Measurements from ENCODE around the gene ASB8.
"Not testable (repeated sequence)": the region's sequence is repeated elsewhere in the genome, so short reads cannot be mapped to it uniquely, and the experiment has no call there.

ASB8 gene

DNA sequence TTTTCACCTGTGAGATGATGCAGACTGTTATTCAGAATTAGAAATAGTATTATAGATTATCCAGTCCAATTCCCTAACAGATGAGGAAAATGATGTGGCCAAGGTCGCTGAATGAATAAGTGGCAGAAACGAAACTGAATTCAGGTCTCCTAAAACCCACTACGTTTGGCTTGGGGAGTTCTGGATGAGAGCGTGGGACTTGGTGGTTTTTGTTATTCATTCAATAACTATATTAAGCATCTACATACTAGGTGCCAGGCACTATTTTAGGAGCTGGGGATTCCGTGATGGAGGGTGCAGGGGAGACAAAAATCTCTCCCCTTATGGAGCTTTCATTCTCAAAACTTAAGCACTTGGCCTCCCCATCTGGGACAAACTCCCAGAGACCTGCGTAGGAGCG is 25.3 kb upstream of the ASB8 start:
- DNase-seq, result no peak

DNA sequence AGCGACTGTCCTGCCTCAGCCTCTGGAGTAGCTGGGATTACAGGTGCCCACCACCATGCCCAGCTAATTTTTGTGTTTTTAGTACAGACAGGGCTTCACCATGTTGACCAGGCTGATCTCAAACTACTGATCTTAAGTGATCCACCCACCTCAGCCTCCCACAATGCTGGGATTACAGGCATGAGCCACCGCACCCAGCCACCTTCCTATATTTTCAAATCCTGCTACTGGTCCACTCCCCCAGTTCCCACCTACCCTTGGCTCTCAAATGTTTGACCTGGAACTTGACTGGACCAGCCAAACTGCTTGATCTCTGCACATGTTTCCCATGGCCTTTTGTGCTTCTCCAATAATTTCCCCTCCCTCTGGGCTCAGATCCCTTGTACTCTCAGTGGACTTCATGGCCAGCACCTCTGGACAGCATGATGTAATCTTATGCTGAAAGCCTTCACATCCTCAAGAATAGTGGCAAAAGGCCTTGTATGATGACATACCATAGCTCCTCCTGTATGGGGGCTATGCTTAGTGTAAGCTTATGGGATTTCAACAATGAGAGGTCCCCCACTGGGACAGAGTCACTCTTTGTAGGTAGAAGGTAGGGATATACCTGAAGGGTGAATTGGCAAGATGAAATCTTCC is 23.7 kb upstream of the ASB8 start:
- DNase-seq, result no peak

DNA sequence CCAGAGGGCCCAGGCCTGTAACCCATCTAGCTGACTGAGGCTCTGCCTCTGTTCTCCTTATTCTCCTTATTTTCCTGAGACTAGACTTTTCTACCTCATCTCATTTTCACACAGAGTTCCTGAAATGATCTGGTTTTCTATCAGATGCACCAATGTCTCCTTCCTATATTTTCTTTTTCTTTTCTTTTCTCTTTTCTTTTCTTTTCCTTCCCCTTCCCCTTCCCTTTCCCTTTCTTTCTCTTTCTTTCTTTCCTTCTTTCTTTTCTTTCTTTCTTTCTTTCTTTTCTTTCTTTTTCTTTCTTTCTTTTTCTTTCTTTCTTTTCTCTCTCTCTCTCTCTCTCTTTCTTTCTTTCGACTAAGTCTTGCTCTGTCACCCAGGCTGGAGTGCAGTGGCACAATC is 23.1 kb upstream of the ASB8 start:
- no peak for DNase-seq

DNA sequence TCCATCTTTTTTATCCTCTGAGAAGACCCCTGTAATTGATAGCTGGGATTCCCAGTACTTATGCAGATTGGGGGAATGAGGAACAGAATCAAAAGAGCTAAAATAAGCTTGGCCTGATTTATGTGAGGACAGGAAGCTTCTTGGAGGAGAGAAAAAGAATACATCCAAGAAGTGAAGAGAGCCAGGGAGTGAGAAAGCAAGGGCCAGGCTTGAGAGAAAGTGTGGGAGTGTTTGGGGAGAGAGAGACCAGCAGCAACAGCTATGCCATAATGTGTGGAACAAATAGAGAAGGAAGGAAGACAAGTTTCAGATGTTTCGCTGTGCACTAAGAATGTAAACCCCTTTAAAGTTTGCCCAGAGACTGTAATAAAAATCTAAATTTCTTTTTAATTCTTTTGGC is 22.2 kb upstream of the ASB8 start:
- DNase-seq, result no peak

DNA sequence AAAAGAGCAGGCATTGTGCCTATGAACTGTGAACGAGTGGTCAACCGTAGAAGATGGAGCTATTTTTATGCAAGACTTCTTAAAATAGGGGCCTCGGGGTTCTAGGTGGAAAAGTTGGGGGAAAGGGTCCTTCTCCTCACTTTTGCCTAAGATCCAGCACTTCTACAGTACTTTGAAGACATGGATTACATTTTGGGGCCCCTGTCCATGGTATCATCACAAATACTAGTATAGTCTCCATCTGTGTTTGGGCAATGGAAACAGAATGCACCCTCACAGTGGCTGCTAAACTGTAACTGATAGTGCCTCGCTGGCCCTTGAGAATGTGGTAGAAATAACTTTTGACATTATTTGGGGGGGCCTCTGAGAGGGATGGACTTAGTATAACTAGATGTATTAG is 20.7 kb upstream of the ASB8 start:
- no peak for DNase-seq

DNA sequence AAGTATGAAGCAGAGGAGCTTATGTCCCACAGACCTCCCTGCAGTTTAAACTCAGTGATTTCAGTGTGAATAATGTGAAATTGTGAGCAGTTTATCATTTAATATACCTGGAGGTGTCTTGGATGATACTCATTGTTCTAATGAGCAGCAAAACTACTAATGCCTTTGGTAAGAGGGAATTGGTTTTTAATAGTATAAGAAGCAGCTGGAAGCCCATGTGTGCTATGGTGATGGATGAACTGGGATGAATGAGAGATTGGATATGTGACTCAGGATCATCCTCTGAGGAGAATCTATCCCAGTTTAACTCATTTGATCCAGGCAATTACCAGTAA is 19.1 kb upstream of the ASB8 start:
- no peak for DNase-seq

DNA sequence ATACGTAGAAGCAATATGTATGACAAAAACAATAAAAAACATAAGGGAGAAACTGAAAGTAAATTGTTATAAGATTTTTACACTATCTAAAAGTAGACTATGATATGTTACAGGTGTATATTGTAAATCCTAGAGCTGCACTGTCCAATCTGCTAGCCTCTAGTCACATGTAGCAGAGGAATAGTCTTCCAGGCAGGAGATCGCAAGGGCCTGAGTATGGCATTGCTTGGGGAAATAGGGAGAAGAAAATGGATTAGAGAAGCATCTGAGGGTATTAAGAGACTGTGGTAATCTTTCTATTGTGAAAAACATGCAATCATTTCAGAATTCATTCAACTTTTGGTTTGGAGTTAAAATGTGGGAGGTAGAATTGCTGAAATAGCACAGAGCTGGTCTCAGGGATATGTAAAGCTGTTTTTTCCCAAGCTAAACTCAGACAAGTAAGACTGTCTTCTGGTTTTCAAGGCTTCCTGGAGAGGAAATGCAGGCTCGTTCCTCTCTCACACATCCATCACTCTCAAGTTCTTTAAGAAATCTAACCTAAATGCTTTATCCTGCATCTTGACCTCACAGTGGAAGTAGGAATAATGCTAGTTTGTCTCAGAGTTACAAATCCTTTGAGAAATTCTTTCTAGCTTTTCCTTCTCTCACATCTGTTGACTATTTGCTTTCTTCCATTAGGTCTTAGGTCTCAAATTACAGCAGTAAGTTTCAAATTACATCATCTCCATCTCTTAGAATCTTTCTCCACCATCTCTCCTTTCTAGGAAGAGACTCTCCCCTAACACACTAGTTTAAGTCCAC is 18.5 kb upstream of the ASB8 start:
- no peak for DNase-seq

DNA sequence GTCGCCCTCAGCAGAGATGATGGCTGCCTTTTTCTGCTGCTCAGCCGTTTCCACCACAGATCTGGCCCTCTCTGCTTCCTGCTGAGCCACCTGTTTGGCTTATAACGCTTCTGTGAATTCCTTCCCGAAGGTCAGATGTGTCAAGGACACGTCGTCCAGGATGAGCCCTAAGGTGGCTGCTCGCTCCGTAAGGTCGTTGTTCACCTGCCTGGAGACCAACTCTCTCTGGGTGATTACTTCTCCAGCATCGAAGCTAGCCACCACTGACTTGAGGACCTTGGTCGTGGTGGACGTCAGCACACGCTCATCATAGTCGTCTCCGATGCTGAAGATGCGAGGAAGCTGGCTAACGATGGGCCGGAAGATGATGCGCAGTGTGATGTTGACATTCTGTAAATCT is 11.7 kb upstream of the ASB8 start:
- no peak for DNase-seq

DNA sequence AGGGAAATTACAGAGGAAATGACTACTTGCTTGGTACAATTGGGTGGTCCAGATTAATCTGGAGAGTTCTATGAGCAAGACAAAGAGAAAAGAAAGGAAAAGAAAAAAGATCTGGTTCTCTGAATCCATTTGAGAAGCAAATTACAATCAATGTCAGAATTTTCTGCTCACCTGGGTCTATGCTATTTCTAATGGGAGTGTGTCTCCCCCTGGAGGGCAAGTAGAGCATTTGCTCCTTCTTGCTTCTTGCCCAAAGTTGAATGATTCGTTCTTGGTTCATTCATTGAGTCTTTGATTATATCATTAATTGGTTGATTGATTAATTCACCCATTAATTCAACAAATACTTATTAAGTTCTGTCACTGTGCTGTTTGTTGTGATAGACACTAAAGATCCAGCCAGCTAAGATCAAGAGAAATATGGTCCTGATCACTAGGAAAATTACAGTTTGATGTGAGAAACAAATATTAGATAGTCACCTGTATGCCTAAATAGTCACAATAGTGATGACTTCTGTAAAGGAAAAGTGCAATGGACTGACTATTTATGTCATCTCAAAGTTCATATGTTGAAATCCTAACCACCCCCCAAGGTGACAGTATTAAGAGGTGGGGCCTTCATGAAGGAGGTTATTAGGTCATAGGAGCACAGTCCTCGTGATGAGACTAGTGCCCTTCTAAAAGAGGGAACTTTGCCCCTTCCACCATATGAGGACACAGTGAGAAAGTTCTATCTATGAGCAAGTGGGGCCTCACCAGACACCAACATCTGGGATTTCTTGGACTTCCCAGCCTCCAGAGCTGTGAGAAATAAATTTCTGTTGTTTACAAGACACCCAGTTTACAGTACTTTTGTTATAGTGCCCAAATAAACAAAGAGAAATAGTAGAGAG is 8.0 kb upstream of the ASB8 start:
- DNase-seq, result no peak

DNA sequence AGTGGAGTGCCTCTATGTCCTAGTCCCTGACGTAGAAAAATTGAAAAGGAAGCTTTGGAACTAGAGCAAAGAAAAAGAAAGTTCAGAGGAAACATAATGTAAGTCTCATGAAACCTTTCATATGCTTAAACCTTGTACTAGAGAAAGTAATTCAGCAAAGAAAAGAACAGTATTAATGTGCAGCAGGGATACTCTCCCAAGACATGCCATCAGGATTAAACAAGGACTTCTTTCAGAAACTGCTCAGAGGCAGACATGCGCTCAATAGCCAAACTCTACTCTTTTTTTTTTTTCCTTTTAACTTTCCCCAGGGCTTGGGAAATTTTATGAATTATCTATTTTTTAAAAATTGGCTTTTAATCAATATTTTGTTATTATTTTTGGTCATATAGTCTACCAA is 7.1 kb upstream of the ASB8 start:
- DNase-seq, result no peak

DNA sequence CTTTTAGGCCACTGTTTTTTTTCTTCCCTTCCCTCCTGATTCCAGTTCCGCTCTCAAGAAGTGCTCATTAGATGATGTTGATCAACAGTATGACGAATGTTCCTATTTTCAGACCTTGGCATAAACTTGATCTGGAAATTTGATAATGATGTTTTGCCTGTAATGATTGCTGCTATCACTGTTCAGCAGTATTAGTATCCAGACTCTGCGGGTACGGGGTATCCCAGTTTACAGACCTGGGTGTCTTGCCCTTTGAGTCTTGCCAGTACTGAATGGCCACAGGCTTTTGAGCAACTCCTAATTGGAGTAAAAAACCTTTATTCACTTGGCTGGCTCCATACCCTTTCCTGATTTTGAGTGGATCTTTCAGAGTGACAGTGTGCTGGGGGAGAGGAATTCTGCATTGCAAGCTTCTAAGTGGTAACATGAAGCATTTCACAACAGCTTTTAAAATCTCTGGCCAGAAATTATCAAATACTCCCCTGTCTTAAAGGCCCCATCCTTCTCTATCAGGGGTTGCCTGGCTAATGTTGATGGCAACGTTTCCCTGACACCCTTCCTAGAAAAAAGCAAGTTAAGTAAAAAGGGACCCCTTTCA is 5.9 kb upstream of the ASB8 start:
- DNase-seq, result no peak

DNA sequence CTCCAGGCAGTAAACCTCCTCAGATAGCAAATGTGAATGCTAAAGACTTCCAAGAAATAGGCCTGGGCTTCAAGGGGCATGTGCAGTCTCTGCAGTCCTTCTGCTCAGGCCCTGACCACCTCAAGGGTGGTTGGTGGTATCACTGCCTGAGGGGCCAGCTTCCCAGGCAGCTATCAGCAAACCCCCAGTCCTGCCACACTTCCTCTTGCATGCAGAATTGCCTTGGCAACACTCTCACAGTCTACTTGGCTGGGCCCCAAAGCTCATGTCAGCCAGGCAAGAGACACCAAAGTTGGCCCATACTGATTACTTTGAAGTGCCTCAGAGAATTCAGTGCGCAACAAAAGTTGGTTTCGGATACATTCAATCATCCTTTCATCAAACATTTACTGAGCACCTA is 3.5 kb upstream of the ASB8 start:
- DNase-seq, result no peak

DNA sequence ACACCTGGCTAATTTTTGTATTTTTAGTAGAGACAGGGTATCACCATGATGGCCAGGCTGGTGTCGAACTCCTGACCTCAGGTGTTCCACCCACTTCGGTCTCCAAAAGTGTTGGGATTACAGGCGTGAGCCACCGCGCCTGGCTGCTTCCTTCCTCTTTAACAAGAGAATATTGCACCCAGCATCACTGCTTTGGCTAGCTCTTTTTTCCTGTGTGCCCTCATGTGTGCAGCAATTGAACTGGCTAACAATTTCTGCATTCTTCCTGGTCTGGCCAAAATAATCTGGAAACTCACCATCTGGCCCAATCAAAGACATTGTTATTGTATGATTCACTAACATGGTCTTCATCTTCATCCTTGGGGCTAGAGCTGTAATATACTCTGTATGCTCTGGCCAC is 2.7 kb upstream of the ASB8 start:
- DNase-seq, result no peak

DNA sequence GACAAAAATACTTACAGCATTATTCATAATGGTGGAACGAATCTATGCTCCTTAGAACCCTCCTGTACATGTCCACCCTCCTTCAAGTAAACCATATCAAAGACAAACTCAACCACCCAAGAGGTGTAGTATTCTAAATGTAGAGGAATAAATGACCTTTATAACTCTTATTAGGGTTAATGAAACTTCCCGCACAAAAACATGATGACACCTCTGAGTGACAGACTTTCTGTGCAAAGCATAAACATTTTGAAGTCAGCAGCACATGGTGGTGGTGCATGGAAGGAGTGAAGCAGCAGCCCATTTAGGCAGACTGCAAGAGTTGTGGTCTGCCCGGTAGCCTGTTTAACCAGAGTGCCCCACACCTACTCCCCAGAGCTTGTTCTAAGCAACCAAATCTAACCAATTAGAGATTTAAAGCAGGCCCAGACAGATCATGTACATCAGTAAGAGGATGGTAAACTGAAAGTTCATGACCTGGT is 615 bp upstream of the ASB8 start:
- DNase-seq, result no peak

DNA sequence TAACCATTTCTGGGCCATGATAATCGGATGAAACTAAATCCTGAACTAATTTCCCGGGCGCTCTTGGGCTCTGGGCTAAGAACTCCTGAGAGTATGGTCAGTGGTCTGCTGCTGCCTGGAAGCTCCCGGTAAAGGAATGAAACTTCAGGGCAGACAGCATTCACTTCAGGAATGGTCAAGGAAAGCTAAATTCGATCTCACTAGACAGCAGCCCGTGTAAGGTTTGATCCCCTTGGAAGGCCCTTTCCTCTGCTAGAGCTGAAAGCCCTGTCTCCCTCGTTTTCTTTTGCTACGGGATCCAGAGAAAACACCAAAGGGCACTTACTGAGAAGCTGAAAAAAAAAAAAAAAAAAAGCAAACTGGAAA is 680 bp downstream of the ASB8 start:
- DNase-seq, result no peak

DNA sequence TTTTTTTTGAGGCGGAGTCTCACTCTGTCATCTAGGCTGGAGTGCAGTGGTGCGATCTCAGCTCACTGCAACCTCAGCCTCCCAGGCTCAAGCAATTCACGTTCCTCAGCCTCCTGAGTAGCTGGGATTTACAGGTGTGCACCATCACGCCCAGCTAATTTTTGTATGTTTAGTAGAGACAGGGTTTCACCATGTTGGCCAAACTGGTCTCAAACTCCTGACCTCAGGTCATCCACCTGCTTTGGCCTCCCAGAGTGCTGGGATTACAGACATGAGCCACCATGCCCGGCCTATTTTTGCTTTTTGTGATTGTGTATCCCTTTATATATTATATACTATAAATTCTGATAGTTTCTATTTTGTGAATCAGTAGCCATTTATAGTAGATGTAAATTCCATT is 1.5 kb downstream of the ASB8 start:
- DNase-seq, result not testable (repeated sequence)

DNA sequence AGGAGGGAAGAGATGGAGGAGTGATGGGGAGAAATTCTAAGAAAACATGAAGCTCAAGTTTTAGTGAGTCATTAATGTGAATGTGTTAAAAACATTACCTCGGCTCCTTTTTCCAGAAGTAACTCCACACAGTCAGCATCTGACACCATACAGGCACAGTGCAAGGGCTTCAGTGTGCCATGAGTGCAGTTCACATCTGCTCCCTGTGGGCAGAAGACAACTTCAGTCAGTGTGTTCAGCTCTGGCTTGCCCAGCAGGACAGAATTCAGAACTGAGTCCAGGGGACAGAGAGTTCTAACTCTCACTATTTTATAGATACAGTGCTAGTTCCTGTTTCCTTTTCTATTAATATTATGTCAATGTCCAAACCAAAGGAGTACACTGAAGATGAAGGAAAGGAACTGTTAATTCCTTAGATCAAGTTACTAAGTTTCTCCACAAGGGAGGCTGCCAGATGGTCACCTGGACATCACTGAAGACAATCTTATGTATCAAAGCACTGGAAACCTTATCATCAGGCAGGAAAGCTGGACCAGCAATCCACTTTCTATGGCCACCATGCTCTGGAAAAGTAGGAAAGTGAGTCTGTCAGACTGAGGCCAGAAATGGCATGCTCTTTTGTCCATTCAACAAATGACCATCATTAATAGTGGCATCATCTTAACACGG is 6.1 kb downstream of the ASB8 start:
- DNase-seq, result no peak

DNA sequence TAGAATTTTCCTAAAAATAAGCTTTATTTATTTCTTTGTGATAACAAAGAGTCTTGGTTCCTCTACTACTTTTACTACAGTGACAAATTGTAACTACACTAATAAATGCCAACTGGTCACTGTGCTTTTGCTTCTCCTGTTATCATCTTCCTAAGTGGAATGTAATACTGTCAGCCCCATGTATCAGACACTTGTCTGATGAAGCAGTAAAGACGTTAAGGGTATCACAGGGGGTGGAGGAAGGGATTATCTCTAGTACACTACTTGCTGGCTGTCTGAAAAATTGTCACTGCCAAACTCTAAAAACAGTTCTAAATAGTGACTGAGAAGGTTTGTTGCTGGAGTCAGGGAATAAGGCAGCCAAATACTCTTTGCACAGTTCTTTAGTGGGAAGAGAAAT is 11.3 kb downstream of the ASB8 start:
- DNase-seq, result no peak

DNA sequence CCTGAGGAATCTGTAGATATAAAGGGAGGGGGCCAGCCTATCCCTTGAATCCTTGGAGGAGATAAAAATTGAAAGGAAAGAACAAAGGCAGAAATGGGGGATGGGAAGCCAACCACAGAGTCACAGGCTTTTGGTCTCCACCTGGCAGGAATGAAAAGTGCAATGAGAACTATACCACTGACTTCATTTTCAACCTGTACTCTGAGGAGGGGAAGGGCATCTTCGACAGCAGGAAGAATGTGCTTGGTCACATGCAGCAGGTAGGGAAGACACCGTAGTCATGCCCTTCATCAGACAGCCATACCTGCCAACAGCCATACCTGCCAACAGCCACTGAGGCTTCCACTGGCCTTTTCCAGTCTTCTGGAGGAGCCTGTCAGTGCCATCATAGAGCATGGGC is 13.4 kb downstream of the ASB8 start:
- DNase-seq, result no peak

DNA sequence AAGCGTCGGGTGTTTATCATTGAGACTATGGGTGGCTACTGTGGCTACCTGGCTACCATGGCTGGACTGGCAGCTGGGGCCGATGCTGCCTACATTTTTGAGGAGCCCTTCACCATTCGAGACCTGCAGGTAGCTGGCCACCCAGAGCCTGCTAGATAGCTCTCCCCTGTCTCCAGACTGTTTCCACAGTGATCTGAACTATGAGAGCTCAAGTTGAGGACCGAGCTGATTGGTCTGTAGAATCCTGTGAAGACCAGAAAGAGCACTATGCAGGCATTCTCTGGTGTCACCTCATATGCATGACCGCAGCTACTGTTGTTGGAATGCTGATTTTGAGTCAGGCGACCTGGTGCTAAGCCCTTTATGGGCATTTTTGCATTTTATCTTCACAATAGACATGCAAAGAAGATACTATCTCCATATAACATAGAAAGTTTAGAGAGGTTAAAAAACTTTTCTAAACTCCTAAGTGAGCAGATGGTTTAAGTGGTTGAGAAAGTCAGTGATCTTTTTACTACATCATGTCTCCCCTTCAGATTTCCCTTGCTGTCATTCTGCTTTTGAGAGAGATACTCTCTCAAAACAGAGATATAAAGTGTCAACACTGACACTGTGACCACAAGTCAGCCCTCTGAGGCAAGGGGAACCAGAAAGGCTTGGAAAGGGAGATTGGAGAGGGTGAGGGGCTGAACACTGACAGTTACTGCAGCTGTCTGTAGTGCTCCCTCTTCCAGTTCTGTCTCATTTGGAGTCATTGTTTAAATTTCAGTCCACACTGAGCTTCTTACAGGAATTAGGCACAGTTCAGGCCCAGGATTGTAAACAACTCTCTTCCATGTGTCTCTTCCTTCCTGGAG is 14.3 kb downstream of the ASB8 start:
- DNase-seq, result no peak

DNA sequence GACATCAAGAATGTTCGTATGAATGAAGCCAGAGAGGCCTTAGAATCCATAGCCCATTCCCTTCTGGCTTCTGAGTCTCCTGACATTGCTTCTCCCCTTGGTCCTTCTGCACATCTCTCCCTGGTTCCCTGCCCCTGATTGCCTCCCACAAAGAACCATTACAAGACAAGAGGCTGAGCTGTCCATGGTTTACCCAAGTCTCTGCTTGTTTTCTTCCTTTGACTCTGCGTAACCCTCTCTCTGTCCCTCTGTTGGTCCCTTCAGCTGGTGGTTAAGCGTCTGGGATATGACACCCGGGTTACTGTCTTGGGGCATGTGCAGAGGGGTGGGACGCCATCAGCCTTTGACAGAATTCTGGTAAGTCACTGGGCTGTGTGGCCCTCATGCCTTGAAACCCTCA is 22.3 kb downstream of the ASB8 start:
- DNase-seq, result no peak

DNA sequence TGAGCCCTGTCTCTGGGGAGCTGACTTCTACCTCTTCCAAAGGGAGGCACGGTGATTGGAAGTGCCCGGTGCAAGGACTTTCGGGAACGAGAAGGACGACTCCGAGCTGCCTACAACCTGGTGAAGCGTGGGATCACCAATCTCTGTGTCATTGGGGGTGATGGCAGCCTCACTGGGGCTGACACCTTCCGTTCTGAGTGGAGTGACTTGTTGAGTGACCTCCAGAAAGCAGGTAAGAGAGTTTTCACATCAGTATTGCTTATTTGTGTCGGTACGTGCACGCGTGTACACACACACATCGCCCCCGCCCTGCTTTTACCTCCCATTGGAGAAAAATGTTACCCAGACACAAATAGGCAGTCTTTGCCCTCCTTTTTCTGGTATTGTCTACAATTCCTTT is 24.5 kb downstream of the ASB8 start:
- no peak for DNase-seq
